Activated CD4-positive, alpha-beta T cell treated with anti-CD3 and anti-CD28 coated beads for 36 hours (primary cell): ENCODE measurements around the gene HBEGF. TPM values are rescaled to one million over a fixed set of nuclear protein-coding genes. Genes with fewer than 3 reads are reported as not detected.

Experiments used
- ATAC-seq: fragments of 200-7000 bp; cut with Tn5 transposase; one replicate; pipeline ENCODE4 v1.10.0; 2021; ENCODE audit warnings: mild to moderate bottlenecking, moderate library complexity
- CTCF ChIA-PET: fragments of 350-600 bp; sonication (Branson Sonifier 250); formaldehyde crosslinking; loops from one replicate; lab custom pipeline; 2021; ENCODE audit warnings: antibody characterized with exemption; lab: Charles Lee
- POLR2A ChIA-PET: fragments of 350-600 bp; sonication (Branson Sonifier 250); formaldehyde crosslinking; loops from one replicate; lab custom pipeline; 2021; ENCODE audit warnings: antibody characterized with exemption, inconsistent platforms; lab: Charles Lee
- DNase-seq: peaks from one replicate; pipeline ENCODE4 v3.0.0-alpha.2; 2020
- H3K27ac Mint-ChIP-seq: one replicate; pipeline ENCODE4 v1.8.0; 2021; ENCODE audit warnings: mixed read lengths
- H3K27me3 Mint-ChIP-seq: one replicate; pipeline ENCODE4 v1.8.0; 2021; ENCODE audit warnings: mixed read lengths
- H3K36me3 Mint-ChIP-seq: one replicate; pipeline ENCODE4 v1.8.0; 2021; ENCODE audit warnings: low read depth, mixed read lengths
- H3K4me1 Mint-ChIP-seq: one replicate; pipeline ENCODE4 v1.8.0; 2021; ENCODE audit warnings: mixed read lengths
- H3K4me3 Mint-ChIP-seq: one replicate; pipeline ENCODE4 v1.8.0; 2021; ENCODE audit warnings: mild to moderate bottlenecking, moderate library complexity, mixed read lengths
- H3K9me3 Mint-ChIP-seq: one replicate; pipeline ENCODE4 v1.8.0; 2021; ENCODE audit warnings: low read depth, mixed read lengths
- intact Hi-C, 2 experiments: fragments of 100-400 bp; cut with DNase I in 1 of 2; cut with micrococcal nuclease in 1 of 2; formaldehyde crosslinking; loops; one replicate each; pipeline versions ENCODE4 v1.14.2 to v1.15.1; 2022 to 2024; cut with DNase I, micrococcal nuclease
- total RNA-seq, 2 experiments: library from RNA; stranded (reverse); gene quantifications; one replicate each; pipeline ENCODE4 v1.2.3, GENCODE V29; 2021

HBEGF gene
- total RNA-seq, 2 experiments from 2014 or later = 11.8 to 12.5 TPM

DNA sequence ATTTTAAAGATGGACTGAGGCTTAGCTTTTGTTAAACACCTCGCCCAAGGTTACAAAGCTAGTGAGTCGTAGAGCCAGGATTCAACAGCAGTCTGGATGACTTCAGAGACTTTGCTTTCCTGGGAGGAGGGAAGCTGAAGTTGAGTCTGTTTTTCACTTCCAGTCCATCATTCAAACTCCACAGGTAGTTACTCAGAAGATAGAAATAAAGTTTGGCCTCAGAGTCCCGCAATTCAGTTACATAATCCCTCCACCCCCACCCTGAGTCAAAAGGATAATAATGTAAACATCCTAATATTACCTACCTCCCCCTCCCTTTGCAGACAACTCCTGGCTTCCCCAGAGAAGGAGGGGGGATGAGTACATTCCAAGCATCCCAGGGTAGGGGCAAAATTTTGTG, 8.1 kb downstream of the HBEGF start:
- Mint-ChIP-seq H3K4me3 (no peak overlapping the region), H3K4me1 (peaks cover 33% of the 10 kb centered on the region), H3K27ac (no peak overlapping the region), H3K27me3 (no peaks in the 10 kb centered on the region), H3K9me3 (no peaks in the 10 kb centered on the region), H3K36me3 (peaks cover 38% of the 10 kb centered on the region)
- ChIA-PET POLR2A (no interaction called here), CTCF (interaction anchor here (0.5 to 3.4 kb wide), 3 partner anchors 8 to 371 kb away, joined by 3 to 18 read pairs (median 5); partner anchors contain the start of gene HBEGF)
- intact Hi-C loops = no loop called here
- ATAC-seq (no peak), DNase-seq (no peak)

DNA sequence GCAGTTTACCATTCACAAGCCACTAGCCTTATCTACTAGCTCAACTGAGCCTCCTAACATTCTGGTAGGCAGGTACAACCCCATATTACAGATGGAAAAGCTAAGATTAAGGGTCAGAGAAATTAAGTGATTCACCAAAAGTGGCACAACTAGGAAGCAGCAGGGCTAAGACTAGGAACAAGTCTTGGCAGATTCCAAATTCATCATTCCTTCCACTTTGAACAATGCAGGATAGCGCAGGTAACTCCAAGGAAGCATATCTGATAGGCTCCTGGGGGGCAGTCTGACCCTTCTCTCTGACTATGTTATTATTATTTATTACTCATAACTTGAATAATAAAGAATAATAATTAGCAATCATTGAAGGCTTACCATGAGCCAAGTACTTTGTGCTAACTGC, 8.5 kb downstream of the HBEGF start:
- no peak overlapping the region for H3K4me3 Mint-ChIP-seq
- ATAC-seq (no peak), DNase-seq (no peak)
- no peaks in the 10 kb centered on the region for H3K27me3 Mint-ChIP-seq
- POLR2A ChIA-PET = no interaction called here
- H3K36me3 Mint-ChIP-seq = peaks cover 42% of the 10 kb centered on the region
- CTCF ChIA-PET = interaction anchor here (0.5 to 3.4 kb wide), 5 partner anchors 8 to 370 kb away, joined by 3 to 18 read pairs (median 5); partner anchors contain the start of genes HBEGF and PFDN1
- no peak overlapping the region for H3K27ac Mint-ChIP-seq
- intact Hi-C loops = no loop called here
- peaks cover 28% of the 10 kb centered on the region for H3K4me1 Mint-ChIP-seq
- no peaks in the 10 kb centered on the region for H3K9me3 Mint-ChIP-seq

DNA sequence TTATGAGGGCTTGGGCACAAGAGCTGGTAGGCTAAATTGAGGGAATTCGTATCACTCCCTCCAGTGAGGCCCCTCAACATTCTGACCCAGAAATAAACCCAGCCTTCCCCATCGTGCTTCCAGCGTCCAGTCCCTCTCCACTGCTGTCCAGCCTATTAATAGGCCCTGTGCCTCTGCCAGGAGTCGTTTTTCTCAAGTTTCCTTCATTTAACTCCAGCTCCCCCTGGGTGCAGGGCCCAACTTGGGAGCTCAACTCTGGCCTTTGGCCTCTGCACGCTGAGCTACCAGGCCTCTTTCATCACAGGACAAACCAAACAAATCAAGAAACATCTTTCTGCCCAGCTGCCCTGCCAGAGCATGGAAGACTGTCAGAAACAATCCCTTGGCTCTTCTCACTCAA, 10.0 kb downstream of the HBEGF start:
- H3K36me3 Mint-ChIP-seq = peaks cover 31% of the 10 kb centered on the region
- ChIA-PET POLR2A (no interaction called here), CTCF (interaction anchor here (0.6 to 3.4 kb wide), 6 partner anchors 11 to 92 kb away, joined by 3 to 18 read pairs (median 5); no protein-coding TSS in a partner anchor)
- ATAC-seq (no peak), DNase-seq (no peak)
- no peaks in the 10 kb centered on the region for H3K27me3 Mint-ChIP-seq
- H3K4me3 Mint-ChIP-seq = no peak overlapping the region
- no peak overlapping the region for H3K27ac Mint-ChIP-seq
- peaks cover 13% of the 10 kb centered on the region for H3K4me1 Mint-ChIP-seq
- intact Hi-C loops = no loop called here
- H3K9me3 Mint-ChIP-seq = no peaks in the 10 kb centered on the region

DNA sequence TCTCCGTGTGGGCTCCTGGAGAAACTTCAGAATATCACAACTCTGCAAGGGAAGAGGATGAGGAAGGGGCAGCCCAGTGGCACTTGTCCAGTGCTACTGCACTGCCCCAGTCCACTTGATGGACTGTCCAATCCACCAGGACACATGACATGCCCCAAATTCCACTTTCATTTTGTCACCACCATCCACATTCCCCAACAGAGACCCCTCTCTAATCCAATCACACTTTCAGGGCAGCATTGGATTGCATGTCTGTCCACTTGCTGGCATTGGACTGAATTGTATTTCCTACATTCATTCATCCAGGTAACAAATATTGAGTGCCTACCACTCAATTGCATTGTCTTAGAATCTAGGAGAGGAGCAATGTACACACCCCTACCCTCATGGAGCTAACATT, 14.8 kb downstream of the HBEGF start:
- ChIA-PET POLR2A (no interaction called here), CTCF (no interaction called here)
- Mint-ChIP-seq H3K36me3 (peaks cover 26% of the 10 kb centered on the region), H3K9me3 (no peaks in the 10 kb centered on the region), H3K27ac (no peak overlapping the region), H3K27me3 (no peaks in the 10 kb centered on the region), H3K4me1 (peaks cover 4% of the 10 kb centered on the region), H3K4me3 (no peak overlapping the region)
- ATAC-seq (no peak), DNase-seq (no peak)
- intact Hi-C loops = no loop called here

DNA sequence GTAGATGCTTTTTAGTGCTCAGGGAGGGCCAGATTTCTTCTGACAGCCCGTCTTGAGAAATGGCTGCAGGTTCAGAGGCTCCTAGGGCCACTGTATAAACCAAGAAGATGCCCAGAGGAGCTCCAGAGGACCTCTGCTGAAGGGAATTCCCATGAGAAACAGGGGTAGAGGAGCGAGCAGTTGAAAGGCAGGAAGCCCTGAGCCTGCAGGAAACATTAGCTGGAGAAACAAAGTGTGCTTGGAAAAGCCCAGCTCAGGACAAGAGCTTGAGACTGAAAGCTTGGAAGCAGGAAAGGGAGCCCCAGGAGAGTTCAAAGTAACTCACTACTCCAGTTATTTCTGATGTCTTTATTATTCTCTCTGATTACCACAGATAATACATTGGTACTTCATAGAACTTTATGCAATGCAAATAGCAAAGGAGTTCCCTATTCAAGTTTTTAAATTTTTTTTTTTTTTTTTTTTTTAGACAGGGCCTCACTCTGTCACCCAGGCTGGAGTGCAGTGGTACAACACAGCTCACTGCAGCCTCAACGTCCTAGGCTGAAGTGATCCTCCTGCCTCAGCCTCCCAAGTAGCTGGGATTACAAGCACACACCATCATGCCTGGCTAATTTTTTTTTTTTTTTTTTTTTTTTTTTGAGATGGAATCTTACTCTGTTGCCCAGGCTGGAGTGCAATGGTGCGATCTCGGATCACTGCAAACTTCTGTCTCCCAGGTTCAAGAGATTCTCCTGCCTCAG, 16.5 kb downstream of the HBEGF start:
- Mint-ChIP-seq H3K27me3 (no peaks in the 10 kb centered on the region), H3K4me1 (peaks cover under 1% of the 10 kb centered on the region), H3K27ac (no peak overlapping the region), H3K4me3 (no peak overlapping the region), H3K9me3 (no peaks in the 10 kb centered on the region), H3K36me3 (peaks cover 15% of the 10 kb centered on the region)
- intact Hi-C loops = no loop called here
- ChIA-PET POLR2A (interaction anchor here (0.6 kb wide), 1 partner anchor 607 kb away, joined by 3 read pairs; no protein-coding TSS in a partner anchor), CTCF (interaction anchor here (0.6 to 1.4 kb wide), 5 partner anchors 11 to 85 kb away, joined by 3 to 4 read pairs (median 4); no protein-coding TSS in a partner anchor)
- DNase-seq (no peak), ATAC-seq (no peak)

DNA sequence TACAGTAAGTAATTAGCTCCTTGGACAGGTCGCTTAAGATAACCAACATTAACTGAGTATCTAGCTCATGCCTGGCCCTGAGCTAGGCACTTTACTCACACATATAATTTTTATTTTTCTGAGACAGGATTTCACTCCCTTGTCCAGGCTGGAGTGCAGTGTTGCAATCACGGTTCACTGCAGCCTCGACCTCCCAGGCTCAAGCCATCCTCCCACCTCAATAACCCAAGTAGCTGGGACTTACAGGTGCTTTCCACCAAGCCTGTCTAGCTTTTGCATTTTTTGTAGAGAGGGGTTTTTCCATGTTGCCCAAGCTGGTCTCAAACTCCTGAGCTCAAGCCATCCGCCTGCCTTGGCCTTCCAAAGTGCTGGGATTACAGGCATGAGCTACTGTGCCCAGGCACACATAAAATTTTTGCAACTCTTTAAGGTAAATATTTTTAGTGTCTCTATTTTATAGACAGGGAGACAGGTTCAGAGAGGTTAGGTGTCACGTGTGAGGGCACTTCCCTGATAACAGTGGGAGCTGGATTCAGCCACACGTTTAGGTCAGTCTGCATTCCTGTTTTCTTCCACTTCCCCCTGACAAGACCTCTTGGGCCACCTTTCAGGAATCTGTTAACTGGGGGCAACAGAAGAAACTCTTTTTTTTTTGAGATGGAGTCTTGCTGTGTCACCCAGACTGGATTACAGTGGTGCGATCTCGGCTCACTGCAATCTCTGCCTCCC, 18.2 kb downstream of the HBEGF start:
- H3K27ac Mint-ChIP-seq = no peak overlapping the region
- peaks cover 5% of the 10 kb centered on the region for H3K36me3 Mint-ChIP-seq
- no peak overlapping the region for H3K4me3 Mint-ChIP-seq
- CTCF ChIA-PET = interaction anchor here (0.7 to 2.0 kb wide), 7 partner anchors 17 to 87 kb away, joined by 3 to 9 read pairs (median 4); partner anchors contain the start of gene HBEGF
- H3K4me1 Mint-ChIP-seq = peaks cover 5% of the 10 kb centered on the region
- ATAC-seq = no peak
- no peaks in the 10 kb centered on the region for H3K27me3 Mint-ChIP-seq
- POLR2A ChIA-PET = no interaction called here
- no peak for DNase-seq
- intact Hi-C loops = no loop called here
- no peaks in the 10 kb centered on the region for H3K9me3 Mint-ChIP-seq

DNA sequence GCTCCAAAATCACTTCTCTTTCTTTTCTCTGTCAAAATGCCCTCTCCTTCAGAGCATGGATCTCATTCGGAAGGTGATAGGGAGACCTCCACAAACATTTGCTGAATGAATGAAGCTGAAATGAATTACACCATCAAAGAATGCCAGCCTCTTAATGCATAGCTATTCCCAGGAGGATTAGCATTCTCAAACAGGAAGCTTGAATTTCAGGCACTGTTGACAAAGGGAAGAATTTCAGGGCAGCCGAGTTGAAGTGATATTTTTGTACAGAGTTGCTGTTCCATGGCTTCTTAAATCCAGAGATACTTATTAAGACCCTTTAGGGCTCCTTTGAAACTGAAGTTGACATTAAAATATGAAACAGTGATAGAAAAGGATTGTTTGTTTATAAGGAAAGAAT, 18.8 kb downstream of the HBEGF start:
- Mint-ChIP-seq H3K36me3 (peaks cover 2% of the 10 kb centered on the region), H3K27me3 (no peaks in the 10 kb centered on the region), H3K4me3 (no peak overlapping the region), H3K9me3 (no peaks in the 10 kb centered on the region), H3K27ac (no peak overlapping the region), H3K4me1 (peaks cover 5% of the 10 kb centered on the region)
- intact Hi-C loops = no loop called here
- ATAC-seq = no peak
- no peak for DNase-seq
- ChIA-PET CTCF (interaction anchor here (0.7 to 2.0 kb wide), 6 partner anchors 18 to 87 kb away, joined by 3 to 9 read pairs (median 4); partner anchors contain the start of gene HBEGF), POLR2A (no interaction called here)

DNA sequence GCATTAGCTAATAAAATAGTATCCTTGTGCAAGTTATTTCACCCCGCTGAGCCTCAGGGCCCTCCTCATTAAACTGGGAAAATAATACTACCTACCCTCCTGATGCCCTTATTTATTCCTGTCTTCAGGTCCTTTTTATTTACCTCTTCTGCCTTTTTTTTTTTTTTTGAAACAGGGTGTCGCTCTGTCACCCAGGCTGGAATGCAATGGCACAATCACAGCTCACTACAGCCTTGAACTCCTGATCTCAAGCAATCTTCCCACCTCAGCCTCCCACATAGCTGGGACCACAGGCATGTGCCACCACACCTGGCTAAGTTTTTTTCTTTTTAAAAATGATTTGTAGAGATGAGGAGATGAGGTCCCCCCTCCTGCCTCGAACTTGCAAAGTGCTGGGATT, 20.9 kb downstream of the HBEGF start:
- Mint-ChIP-seq H3K4me1 (peaks cover 5% of the 10 kb centered on the region), H3K27me3 (no peaks in the 10 kb centered on the region), H3K36me3 (no peaks in the 10 kb centered on the region), H3K4me3 (no peak overlapping the region), H3K27ac (no peak overlapping the region), H3K9me3 (no peaks in the 10 kb centered on the region)
- intact Hi-C loops = no loop called here
- ATAC-seq = no peak
- ChIA-PET POLR2A (no interaction called here), CTCF (interaction anchor here (0.6 to 1.2 kb wide), 4 partner anchors 38 to 232 kb away, joined by 3 to 4 read pairs (median 3); partner anchors contain the start of gene SRA1)
- no peak for DNase-seq

DNA sequence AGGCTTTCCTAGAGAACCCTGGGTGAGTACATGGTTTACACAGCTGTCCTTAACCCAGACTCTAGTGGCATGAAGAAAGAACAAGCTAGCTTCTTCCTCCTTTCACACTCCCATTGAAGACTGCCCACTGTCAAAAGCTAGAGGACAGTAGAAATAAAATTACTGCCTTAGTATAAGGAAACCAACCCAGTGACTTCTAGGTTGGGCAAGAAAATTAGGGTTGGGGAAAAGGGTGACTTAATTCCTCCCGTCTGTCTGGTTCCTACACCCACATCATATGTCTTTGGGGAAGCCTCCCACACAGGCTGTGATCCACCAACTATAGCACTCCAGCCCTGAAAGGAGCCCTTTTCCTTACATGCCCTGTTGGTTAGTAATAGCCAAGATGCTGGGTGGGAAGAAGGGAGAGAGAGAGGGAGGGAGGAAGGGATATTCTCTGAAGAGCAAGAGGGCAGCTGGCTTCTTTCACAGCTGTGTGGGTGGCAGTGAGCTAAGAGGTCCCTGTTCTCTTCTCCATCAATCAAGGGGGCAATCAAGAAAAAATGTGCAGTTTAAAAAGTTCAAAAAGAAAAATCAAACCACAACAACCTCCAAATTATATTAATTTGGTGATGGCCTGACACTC, 21.7 kb downstream of the HBEGF start:
- Mint-ChIP-seq H3K27me3 (no peaks in the 10 kb centered on the region), H3K4me3 (no peak overlapping the region), H3K9me3 (no peaks in the 10 kb centered on the region), H3K36me3 (no peaks in the 10 kb centered on the region), H3K4me1 (peaks cover 5% of the 10 kb centered on the region), H3K27ac (no peak overlapping the region)
- CTCF ChIA-PET = interaction anchor here (0.5 to 1.2 kb wide), 6 partner anchors 22 to 110 kb away, joined by 3 to 4 read pairs (median 3); partner anchors contain the start of gene HBEGF
- POLR2A ChIA-PET = interaction anchor here (0.5 kb wide), 1 partner anchor 142 kb away, joined by 4 read pairs; no protein-coding TSS in a partner anchor
- DNase-seq (no peak), ATAC-seq (no peak)
- intact Hi-C loops = no loop called here

DNA sequence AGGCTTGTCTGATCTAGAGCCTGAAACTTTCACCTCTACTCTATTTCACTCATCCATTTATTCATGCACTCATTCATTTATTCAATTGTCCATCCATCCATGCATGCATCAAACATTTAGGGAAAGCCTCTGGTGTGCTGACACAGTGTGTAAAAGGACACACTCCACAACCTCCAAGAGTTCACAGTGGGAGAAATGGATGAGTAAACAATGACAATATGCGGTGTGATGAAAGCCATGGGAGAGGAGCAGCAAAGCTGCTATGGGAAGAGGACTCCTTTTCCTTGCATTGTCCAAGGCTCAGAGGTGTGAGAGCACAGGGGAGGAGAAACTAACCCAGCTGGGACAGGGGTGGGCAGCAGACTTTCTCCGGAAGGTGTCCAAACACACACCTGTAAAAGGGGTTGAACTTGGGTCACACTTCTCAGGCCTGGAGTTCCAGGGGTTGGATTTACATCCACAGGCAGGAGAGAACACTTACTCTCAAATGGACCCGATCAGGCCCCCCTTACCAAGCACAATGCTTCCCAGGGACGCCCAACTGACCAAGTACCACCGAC, 22.3 kb downstream of the HBEGF start:
- ATAC-seq = no peak
- Mint-ChIP-seq H3K27me3 (no peaks in the 10 kb centered on the region), H3K9me3 (no peaks in the 10 kb centered on the region), H3K4me3 (no peak overlapping the region), H3K4me1 (peaks cover 5% of the 10 kb centered on the region), H3K27ac (no peak overlapping the region), H3K36me3 (no peaks in the 10 kb centered on the region)
- POLR2A ChIA-PET = interaction anchor here (0.5 kb wide), 1 partner anchor 141 kb away, joined by 4 read pairs; no protein-coding TSS in a partner anchor
- CTCF ChIA-PET = interaction anchor here (0.5 to 1.0 kb wide), 2 partner anchors 23 to 28 kb away, joined by 3 read pairs; partner anchors contain the start of gene HBEGF
- intact Hi-C loops = no loop called here
- no peak for DNase-seq
